Mesothelial cell of epicardium (in vitro differentiated cells): Measurements from ENCODE around the gene DNMT3B. TPM values are rescaled to one million over a fixed set of nuclear protein-coding genes. Genes with fewer than 3 reads are reported as not detected.

ENCODE experiments used
- DNase-seq, 2 experiments: peaks; one replicate each; pipeline ENCODE4 v3.0.0; 2021; ENCODE audit warnings: low spot score in 2 of 2; ENCODE audit not compliant: unreplicated experiment in 2 of 2
- H3K27ac Mint-ChIP-seq: 2 replicates; pipeline ENCODE4 v1.8.0; 2021; ENCODE audit warnings: mixed read lengths
- H3K27me3 Mint-ChIP-seq: 2 replicates; pipeline ENCODE4 v1.8.0; 2021; ENCODE audit warnings: low read depth, mixed read lengths
- H3K36me3 Mint-ChIP-seq: 2 replicates; pipeline ENCODE4 v1.8.0; 2021; ENCODE audit warnings: mixed read lengths
- H3K4me1 Mint-ChIP-seq: 2 replicates; pipeline ENCODE4 v1.8.0; 2021; ENCODE audit warnings: mixed read lengths
- H3K4me3 Mint-ChIP-seq: 2 replicates; pipeline ENCODE4 v1.8.0; 2021; ENCODE audit warnings: mild to moderate bottlenecking, moderate library complexity, mixed read lengths
- H3K9me3 Mint-ChIP-seq: 2 replicates; pipeline ENCODE4 v1.8.0; 2021; ENCODE audit warnings: mixed read lengths
- CTCF ChIP-seq: fragments of 200-600 bp; sonication (generic); IDR thresholded peaks from one replicate; pipeline ENCODE4 v1.5.0; 2021; ENCODE audit warnings: antibody characterized with exemption; ENCODE audit not compliant: unreplicated experiment
- total RNA-seq: library from RNA; stranded (reverse); gene quantifications from 3 replicates; pipeline ENCODE4 v1.2.1, GENCODE V29; 2021

DNMT3B gene
- total RNA-seq, 1 donor from 2014 or later = 8.5 TPM

DNA sequence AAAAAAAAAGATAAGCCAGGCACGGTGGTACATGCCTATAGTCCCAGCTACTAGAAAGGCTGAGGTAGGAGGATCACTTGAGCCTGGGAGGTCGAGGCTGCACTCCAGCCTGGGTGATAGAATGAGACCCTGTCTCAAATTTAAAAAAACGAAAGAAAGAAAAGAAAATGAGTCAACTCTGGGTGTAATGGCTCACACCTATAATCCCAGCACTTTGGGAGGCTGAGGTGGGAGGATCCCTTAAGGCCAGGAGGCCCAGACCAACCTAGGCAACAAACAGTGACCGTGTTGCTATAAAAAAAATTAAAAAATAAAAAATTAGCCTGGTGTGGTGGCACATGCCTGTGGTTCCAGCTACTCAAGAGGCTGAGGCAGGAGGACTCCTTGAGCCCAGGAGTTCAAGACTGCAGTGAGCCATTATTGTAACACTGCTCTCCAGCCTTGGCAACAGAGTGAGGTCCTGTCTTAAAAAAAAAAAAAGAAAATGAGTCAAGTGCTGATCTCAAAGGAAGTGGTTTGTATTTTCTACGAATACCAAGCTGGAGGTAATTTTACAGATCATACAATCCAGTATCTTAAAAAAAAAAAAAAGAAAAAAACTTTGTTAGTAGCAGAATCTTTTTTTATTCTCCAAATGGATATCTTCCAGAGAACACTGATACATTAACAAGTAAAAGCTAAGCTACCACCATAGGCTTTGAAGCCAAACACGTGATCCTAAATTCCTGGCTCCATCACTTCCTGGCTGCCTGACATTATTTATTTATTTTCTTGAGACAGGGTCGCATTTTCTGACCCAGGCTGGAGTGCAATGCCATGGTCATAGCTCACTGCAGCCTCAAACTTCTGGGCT is 24.6 kb upstream of the DNMT3B start:
- peak overlapping the region; percentile 39 for H3K27ac Mint-ChIP-seq
- no peaks in the 10 kb centered on the region for H3K27me3 Mint-ChIP-seq
- no peak for TF ChIP-seq CTCF
- H3K36me3 Mint-ChIP-seq = peaks cover 3% of the 10 kb centered on the region
- no peak overlapping the region for H3K4me3 Mint-ChIP-seq
- no peak for DNase-seq
- H3K9me3 Mint-ChIP-seq = no peaks in the 10 kb centered on the region
- H3K4me1 Mint-ChIP-seq = peaks cover 5% of the 10 kb centered on the region

DNA sequence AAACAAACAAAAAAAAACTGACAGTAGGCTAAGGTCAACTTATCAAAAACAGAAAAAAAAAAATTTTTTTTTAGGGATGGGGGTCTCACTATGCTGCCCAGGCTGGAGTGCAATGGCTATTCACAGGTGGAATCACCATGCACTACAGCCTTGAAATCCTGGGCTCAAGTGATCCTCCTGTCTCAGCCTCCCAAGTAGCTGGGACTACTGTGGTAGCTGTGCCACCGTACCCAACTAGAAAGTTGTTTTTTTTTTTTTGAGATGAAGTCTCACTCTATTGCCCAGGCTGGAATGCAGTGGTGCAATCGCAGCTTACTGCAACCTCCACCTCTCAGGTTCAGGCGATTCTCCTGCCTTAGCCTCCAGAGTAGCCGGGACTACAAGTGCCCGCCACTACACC is 21.0 kb upstream of the DNMT3B start:
- Mint-ChIP-seq H3K9me3 (no peaks in the 10 kb centered on the region), H3K27me3 (no peaks in the 10 kb centered on the region), H3K4me3 (no peak overlapping the region), H3K27ac (no peak overlapping the region), H3K4me1 (peaks cover 18% of the 10 kb centered on the region), H3K36me3 (peaks cover 3% of the 10 kb centered on the region)
- DNase-seq = no peak
- no peak for TF ChIP-seq CTCF

DNA sequence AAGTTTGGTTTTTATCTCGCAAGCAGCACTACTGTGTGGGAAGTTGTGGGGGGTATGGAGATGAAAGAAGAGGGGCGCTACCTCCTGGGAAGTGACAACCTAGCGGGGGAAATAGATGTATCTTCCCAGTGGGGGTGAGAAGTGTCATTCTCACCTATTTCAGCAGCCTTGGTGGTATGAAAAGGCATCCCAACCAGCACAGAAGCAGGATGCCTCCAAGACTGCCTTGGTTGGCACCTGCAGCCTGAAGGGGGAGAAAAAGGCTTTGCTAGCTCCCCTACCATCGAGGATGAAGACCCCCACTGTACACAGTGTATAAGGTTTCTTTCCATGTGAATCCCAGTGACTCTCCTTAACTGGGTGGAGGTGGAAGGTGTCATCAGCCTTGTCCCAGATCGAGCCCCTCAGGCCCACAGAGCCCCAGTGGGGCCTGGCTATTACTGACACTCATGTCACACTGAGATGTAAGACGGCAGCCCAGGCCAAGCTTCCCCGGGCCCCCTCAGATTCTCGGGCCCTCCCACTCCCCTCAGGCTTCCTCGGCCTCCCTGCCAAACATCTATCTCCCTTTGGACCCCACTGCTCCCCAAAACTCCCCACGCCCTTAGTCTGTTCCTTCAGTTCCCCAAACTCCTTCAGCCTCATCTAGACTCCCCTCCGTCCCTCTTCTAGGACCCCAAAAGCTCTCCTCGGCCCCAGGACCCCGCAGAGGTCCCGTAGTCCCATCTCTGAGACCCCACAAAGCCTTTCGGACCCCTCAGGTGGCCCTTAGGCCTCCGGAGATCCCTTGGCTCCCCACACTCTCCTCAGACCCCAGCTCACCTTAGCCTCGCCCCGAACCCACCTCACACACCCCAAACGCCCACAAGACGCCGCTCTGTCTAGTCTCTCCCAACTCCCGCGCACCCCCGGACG is 19.6 kb upstream of the DNMT3B start:
- no peak for TF ChIP-seq CTCF
- no peaks in the 10 kb centered on the region for H3K9me3 Mint-ChIP-seq
- H3K4me1 Mint-ChIP-seq = peaks cover 18% of the 10 kb centered on the region
- H3K27ac Mint-ChIP-seq = peak overlapping the region; percentile 97
- H3K4me3 Mint-ChIP-seq = peak overlapping the region; percentile 95
- DNase-seq = no peak
- H3K27me3 Mint-ChIP-seq = no peaks in the 10 kb centered on the region
- peaks cover 3% of the 10 kb centered on the region for H3K36me3 Mint-ChIP-seq

DNA sequence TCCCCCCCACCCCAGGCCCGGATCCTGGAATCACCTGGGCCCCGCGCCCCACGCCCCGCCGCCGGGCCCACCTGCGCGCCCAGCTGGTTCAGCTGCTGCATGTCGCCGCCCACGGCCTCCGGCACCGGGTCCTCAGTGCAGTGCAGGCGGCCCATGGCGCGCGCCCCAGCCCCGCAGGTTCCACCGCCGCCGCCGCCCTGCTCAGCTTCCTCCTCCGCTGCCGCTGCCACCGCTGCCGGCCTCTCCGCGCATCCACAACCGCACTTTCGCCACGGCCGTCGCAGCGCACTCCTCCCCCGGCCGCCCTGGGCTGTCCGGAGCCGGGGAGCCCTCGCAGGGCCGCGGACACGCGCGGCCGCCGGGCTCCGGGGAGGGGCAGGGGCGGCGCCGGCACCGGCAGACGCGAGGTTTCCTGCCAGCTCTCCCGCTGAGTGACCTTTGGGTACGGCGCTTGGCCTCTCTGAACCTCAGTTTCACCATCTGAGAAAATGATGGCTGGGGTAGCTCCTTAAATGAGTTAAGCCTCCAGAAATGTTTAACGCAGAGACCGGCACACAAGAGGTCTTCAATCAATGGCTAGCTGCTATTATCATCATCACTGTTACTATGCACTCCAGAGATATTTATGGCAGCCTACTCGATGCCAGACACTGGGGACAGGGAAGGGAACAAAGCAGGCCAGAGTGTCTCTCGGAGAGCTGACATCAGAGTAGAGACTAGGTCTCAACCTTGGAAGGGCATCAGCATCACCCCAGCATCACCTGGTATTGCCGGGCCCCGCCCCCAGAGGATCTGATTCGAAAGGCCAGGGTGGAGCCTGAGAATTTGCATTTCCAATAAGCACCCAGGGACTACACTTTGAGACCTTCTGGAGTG is 18.7 kb upstream of the DNMT3B start, which contains the start of gene COMMD7:
COMMD7 (minus strand) TSS at position 231 of the 876 bp plus-strand sequence; CDS start at position 155, 76 bp downstream.
- Mint-ChIP-seq H3K36me3 (peaks cover 3% of the 10 kb centered on the region), H3K4me1 (peaks cover 18% of the 10 kb centered on the region), H3K27ac (peak within 1 kb of the TSS; percentile 97), H3K9me3 (no peaks in the 10 kb centered on the region), H3K27me3 (no peaks in the 10 kb centered on the region), H3K4me3 (peak within 1 kb of the TSS; percentile 95)
- peak; percentile 45 to 77 for DNase-seq
- no peak for TF ChIP-seq CTCF
